Neuronal stem cell (in vitro differentiated cells): ENCODE data around the gene ARL17B.
"Not testable (repeated sequence)": the region's sequence is repeated elsewhere in the genome, so short reads cannot be mapped to it uniquely, and the experiment has no call there.

Source experiments
- DNase-seq: peaks from one replicate; pipeline ENCODE4 v3.0.0-alpha.2; 2013; ENCODE audit warnings: low spot score
- H2AFZ ChIP-seq: one replicate; pipeline ENCODE4 v1.6.1; 2013; ENCODE audit warnings: mild to moderate bottlenecking, low read length, inconsistent platforms
- H2AK5ac ChIP-seq: 2 replicates; pipeline ENCODE4 v1.6.1; 2013; ENCODE audit warnings: low read depth, mild to moderate bottlenecking, inconsistent platforms, low read length, moderate library complexity, mixed read lengths
- H2BK120ac ChIP-seq: 2 replicates; pipeline ENCODE4 v1.6.1; 2013; ENCODE audit warnings: low read depth, mild to moderate bottlenecking, inconsistent platforms, low read length, moderate library complexity, mixed read lengths
- H2BK12ac ChIP-seq: one replicate; pipeline ENCODE4 v1.6.1; 2013; ENCODE audit warnings: low read length, inconsistent platforms
- H2BK15ac ChIP-seq: 2 replicates; pipeline ENCODE4 v1.6.1; 2013; ENCODE audit warnings: mild to moderate bottlenecking, low read length, inconsistent platforms, mixed read lengths
- H2BK5ac ChIP-seq: one replicate; pipeline ENCODE4 v1.6.1; 2013; ENCODE audit warnings: inconsistent platforms, mild to moderate bottlenecking, low read length, moderate library complexity
- H3K14ac ChIP-seq: one replicate; pipeline ENCODE4 v1.6.1; 2013; ENCODE audit warnings: low read length, inconsistent platforms
- H3K18ac ChIP-seq: 2 replicates; pipeline ENCODE4 v1.6.1; 2013; ENCODE audit warnings: low read length, inconsistent platforms
- H3K23ac ChIP-seq: 2 replicates; pipeline ENCODE4 v1.6.1; 2013; ENCODE audit warnings: low read depth, mild to moderate bottlenecking, mixed read lengths, low read length, inconsistent platforms; ENCODE audit not compliant: poor library complexity
- H3K27ac ChIP-seq: replicated peaks from 3 replicates; pipeline ENCODE4 v1.5.1; 2013; ENCODE audit warnings: low read length, inconsistent platforms
- H3K27me3 ChIP-seq, 3 experiments: 2 replicates each; pipeline ENCODE4 v1.6.1; 2013; ENCODE audit warnings: low read length in 3 of 3, mild to moderate bottlenecking in 2 of 3, inconsistent platforms in 1 of 3, low read depth in 1 of 3, mixed read lengths in 1 of 3, moderate library complexity in 1 of 3; ENCODE audit not compliant: control insufficient read depth in 3 of 3, insufficient read depth in 3 of 3
- H3K36me3 ChIP-seq, 2 donors: replicated peaks in 1 of 2; 2 replicates each; pipeline ENCODE4 v1.6.1; 2013; ENCODE audit warnings: low read length in 2 of 2; ENCODE audit not compliant: control insufficient read depth in 2 of 2, insufficient read depth in 2 of 2
- H3K4ac ChIP-seq: 2 replicates; pipeline ENCODE4 v1.6.1; 2013; ENCODE audit warnings: inconsistent platforms, mild to moderate bottlenecking, low read length, moderate library complexity
- H3K4me1 ChIP-seq, 2 donors: 1 replicate in 1 of 2; 2 replicates in 1 of 2; pipeline ENCODE4 v1.6.1; 2013; ENCODE audit warnings: low read length in 2 of 2, low read depth in 1 of 2; ENCODE audit not compliant: control insufficient read depth in 2 of 2, insufficient read depth in 1 of 2
- H3K4me2 ChIP-seq: one replicate; pipeline ENCODE4 v1.6.1; 2013; ENCODE audit warnings: mild to moderate bottlenecking, low read length, inconsistent platforms; ENCODE audit not compliant: insufficient read depth, poor library complexity, severe bottlenecking
- H3K4me3 ChIP-seq, 2 donors: 2 replicates each; pipeline ENCODE4 v1.5.1; 2013; ENCODE audit warnings: low read length in 2 of 2, mild to moderate bottlenecking in 2 of 2, inconsistent platforms in 1 of 2, moderate library complexity in 1 of 2
- H3K79me1 ChIP-seq: one replicate; pipeline ENCODE4 v1.6.1; 2013; ENCODE audit warnings: low read depth, mild to moderate bottlenecking, inconsistent platforms, low read length, moderate library complexity
- H3K9ac ChIP-seq: one replicate; pipeline ENCODE4 v1.6.1; 2013; ENCODE audit warnings: mild to moderate bottlenecking, low read depth, low read length, inconsistent platforms; ENCODE audit not compliant: poor library complexity
- H3K9me3 ChIP-seq, 2 donors: replicated peaks in 1 of 2; 2 replicates each; pipeline versions ENCODE3 to v1.6.1; 2013; ENCODE audit warnings: low read length in 2 of 2, mild to moderate bottlenecking in 2 of 2, inconsistent platforms in 1 of 2, low read depth in 1 of 2, mixed read lengths in 1 of 2, moderate library complexity in 1 of 2; ENCODE audit not compliant: control insufficient read depth in 2 of 2, insufficient read depth in 1 of 2
- H4K8ac ChIP-seq: one replicate; pipeline ENCODE4 v1.6.1; 2013; ENCODE audit warnings: low read depth, mild to moderate bottlenecking, inconsistent platforms, low read length, moderate library complexity
- H4K91ac ChIP-seq: one replicate; pipeline ENCODE4 v1.6.1; 2013; ENCODE audit warnings: low read length, low read depth, mild to moderate bottlenecking, inconsistent platforms; ENCODE audit not compliant: poor library complexity
- WGBS, 2 donors: extraction: QIAGEN DNeasy Blood & Tissue Kit; methylation state at CpG; one replicate each; pipeline ENCODE4 v1.1.7; 2013; ENCODE audit warnings: missing lambda C conversion rate in 2 of 2, mixed read lengths in 1 of 2; ENCODE audit not compliant: insufficient read length in 2 of 2, insufficient replicate concordance in 1 of 2; ENCODE audit errors: extremely low coverage in 2 of 2; 5-methylcytosine and 5-hydroxymethylcytosine counted together

Gene ARL17B

DNA sequence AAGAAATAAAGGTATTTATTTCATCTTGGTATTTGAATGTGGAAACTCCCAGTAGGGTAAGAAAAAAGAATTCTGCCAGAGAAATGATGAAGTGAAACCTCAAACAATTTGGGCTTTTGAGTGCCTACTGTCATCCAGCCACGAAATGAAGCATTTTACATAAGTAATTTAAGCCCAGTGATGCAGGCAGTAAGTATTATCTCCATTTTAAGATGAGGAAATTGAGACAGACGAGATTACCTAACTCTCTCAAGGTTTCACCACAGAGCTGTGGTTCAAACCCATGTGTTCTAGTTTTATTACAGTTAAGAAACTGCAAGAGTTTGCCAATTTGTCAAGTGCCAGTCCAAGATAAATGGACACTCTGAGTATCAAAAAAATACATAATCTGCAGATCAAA is 13.2 kb downstream of the ARL17B start:
- H3K36me3 ChIP-seq, H3K4ac ChIP-seq, H3K4me1 ChIP-seq, H4K91ac ChIP-seq, H3K18ac ChIP-seq, H2AFZ ChIP-seq, H2AK5ac ChIP-seq, H2BK12ac ChIP-seq, H2BK5ac ChIP-seq, H3K27ac ChIP-seq, H3K79me1 ChIP-seq, H3K27me3 ChIP-seq, H3K4me3 ChIP-seq, H3K23ac ChIP-seq, H3K4me2 ChIP-seq, H3K9ac ChIP-seq, H3K9me3 ChIP-seq, H2BK15ac ChIP-seq, H3K14ac ChIP-seq, H4K8ac ChIP-seq, H2BK120ac ChIP-seq, DNase-seq: not testable (repeated sequence)
- no CpG with 5 or more reads among the region's 2 CpGs for WGBS, 2 donors

DNA sequence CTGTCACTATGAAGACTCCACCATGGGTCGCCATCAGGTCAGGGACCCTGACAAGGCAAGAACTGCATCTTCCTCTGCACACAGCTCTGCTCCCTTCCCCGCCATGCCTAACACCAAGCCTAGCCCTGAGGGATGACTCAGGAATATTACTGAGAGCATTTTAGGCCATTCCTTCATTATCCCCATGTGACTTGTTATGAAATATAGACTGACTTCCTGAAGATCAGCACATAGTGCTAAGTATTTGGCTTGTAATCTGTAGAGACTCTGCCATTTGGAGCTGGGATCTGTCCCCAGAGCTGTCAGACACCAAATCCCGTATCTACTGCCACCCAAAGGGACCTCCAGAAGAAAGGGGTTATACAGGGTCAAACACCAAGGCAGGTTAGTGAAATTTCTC is 19.4 kb downstream of the ARL17B start:
- not testable (repeated sequence) for H4K91ac ChIP-seq, H2AFZ ChIP-seq, H3K9me3 ChIP-seq, H4K8ac ChIP-seq, H3K4me2 ChIP-seq, H3K27ac ChIP-seq, H3K79me1 ChIP-seq, H3K9ac ChIP-seq, H3K23ac ChIP-seq, H2BK12ac ChIP-seq, H3K18ac ChIP-seq, H2BK5ac ChIP-seq, H2BK15ac ChIP-seq, H3K36me3 ChIP-seq, H3K4me3 ChIP-seq, H3K4ac ChIP-seq, H2AK5ac ChIP-seq, H3K4me1 ChIP-seq, DNase-seq, H3K14ac ChIP-seq, H2BK120ac ChIP-seq, H3K27me3 ChIP-seq
- no CpG with 5 or more reads among the region's 3 CpGs for WGBS, 2 donors

DNA sequence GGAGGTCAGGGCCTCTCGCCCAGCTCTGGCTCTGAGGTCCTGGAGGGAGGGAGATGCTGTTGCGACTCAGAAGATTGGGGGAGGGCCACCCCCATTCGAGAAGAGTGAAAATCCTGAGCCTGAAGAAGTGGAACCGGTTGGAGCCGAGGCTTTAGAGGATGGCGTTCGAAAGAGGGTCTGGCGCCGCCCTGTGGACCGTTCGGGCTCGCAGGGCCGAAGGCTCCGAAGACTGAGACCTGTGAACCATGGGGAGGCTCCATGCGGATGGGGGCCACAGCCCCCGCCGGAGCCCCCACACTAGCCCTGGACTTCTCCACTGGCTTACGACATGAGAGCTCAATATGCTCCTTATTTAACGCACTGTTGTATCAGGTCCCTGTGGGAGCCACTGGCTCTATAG is 20.3 kb downstream of the ARL17B start:
- H3K36me3 ChIP-seq, H2BK15ac ChIP-seq, H3K27ac ChIP-seq, H3K4me2 ChIP-seq, H3K4me1 ChIP-seq, H3K14ac ChIP-seq, DNase-seq, H3K23ac ChIP-seq, H3K9ac ChIP-seq, H2AK5ac ChIP-seq, H3K18ac ChIP-seq, H2BK12ac ChIP-seq, H4K91ac ChIP-seq, H2BK120ac ChIP-seq, H3K79me1 ChIP-seq, H3K4ac ChIP-seq, H3K9me3 ChIP-seq, H4K8ac ChIP-seq, H3K4me3 ChIP-seq, H2AFZ ChIP-seq, H3K27me3 ChIP-seq, H2BK5ac ChIP-seq: not testable (repeated sequence)
- no CpG with 5 or more reads among the region's 19 CpGs for WGBS, 2 donors

DNA sequence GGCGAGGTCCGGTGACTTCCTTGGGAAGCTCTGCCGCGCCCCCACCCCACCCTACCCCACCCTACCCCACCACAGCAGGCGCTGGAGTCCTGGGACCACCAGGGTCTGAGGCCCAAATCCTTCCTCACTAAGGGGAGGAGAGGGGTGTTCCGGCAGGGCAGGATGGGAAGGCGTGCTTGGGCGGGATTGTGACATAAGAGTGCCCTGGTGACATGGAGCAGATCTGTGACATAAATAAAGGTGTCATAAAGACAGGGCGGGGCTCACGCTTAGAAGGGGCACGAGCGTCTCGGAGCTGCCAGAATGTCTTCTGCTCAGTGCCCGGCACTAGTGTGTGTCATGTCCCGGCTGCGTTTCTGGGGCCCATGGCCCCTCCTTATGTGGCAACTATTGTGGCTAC is 66.7 kb downstream of the ARL17B start, which contains the start of gene LRRC37A:
Gene LRRC37A, plus strand, starts transcription at position 301 of the 400 bp plus-strand sequence. Its CDS starts 3 bp downstream, at position 304.
- DNase-seq, H3K23ac ChIP-seq, H3K4ac ChIP-seq, H2BK15ac ChIP-seq, H3K4me2 ChIP-seq, H2AK5ac ChIP-seq, H2BK5ac ChIP-seq, H3K18ac ChIP-seq, H3K79me1 ChIP-seq, H3K9ac ChIP-seq, H3K9me3 ChIP-seq, H3K27ac ChIP-seq, H4K8ac ChIP-seq, H3K4me3 ChIP-seq, H3K27me3 ChIP-seq, H2AFZ ChIP-seq, H2BK12ac ChIP-seq, H4K91ac ChIP-seq, H3K14ac ChIP-seq, H2BK120ac ChIP-seq, H3K36me3 ChIP-seq, H3K4me1 ChIP-seq: not testable (repeated sequence)
- WGBS, 2 donors = no CpG with 5 or more reads among the region's 16 CpGs
